Colonic mucosa (tissue), 4 donors: ENCODE measurements around the gene KLHL13. TPM values are rescaled to one million over a fixed set of nuclear protein-coding genes. Genes with fewer than 3 reads are reported as not detected.

Experiments used
- DNase-seq: peaks from one replicate; pipeline ENCODE4 v3.0.0-alpha.2; 2020
- H3K27ac ChIP-seq: fragments of 200-600 bp; one replicate; pipeline ENCODE4 v1.8.0; 2021
- H3K27me3 ChIP-seq: fragments of 200-600 bp; one replicate; pipeline ENCODE4 v1.8.0; 2021
- H3K36me3 ChIP-seq: fragments of 200-600 bp; one replicate; pipeline ENCODE4 v1.8.0; 2021
- H3K4me1 ChIP-seq: fragments of 200-600 bp; one replicate; pipeline ENCODE4 v1.8.0; 2021; ENCODE audit warnings: mild to moderate bottlenecking
- H3K4me3 ChIP-seq: fragments of 200-600 bp; one replicate; pipeline ENCODE4 v1.8.0; 2021
- H3K9ac ChIP-seq, 2 donors: one replicate each; pipeline ENCODE4 v1.7.0; 2013; ENCODE audit warnings: control low read depth in 2 of 2, low read depth in 2 of 2, low read length in 2 of 2
- H3K9me3 ChIP-seq: fragments of 200-600 bp; one replicate; pipeline ENCODE4 v1.8.0; 2021
- intact Hi-C: fragments of 100-400 bp; cut with DNase I; formaldehyde crosslinking; loops from one replicate; pipeline ENCODE4 v1.14.1; 2022
- total RNA-seq, 2 donors: library from RNA; stranded (reverse); fragmentation: NEBNext Ultra II Directional in 1 of 2; extraction: Animal tissue kit (Norgen Biotek cat#: 25700) in 1 of 2; gene quantifications; one replicate each; pipeline ENCODE4 v1.2.1, GENCODE V29; 2021
- TF ChIP-seq, protein P1 (sequence below): fragments of 200-600 bp; IDR thresholded peaks from one replicate; pipeline ENCODE4 v1.8.0; 2022; ENCODE audit warnings: antibody characterized with exemption, mild to moderate bottlenecking
- donor health status: healthy.
- donor health status: DM: no; HTN: no; CAD: no.
- donor health status: DM: no; HTN: no; CAD: no.

KLHL13 gene
- total RNA-seq, 2 donors from 2014 or later, result 2.7 to 3.0 TPM

DNA sequence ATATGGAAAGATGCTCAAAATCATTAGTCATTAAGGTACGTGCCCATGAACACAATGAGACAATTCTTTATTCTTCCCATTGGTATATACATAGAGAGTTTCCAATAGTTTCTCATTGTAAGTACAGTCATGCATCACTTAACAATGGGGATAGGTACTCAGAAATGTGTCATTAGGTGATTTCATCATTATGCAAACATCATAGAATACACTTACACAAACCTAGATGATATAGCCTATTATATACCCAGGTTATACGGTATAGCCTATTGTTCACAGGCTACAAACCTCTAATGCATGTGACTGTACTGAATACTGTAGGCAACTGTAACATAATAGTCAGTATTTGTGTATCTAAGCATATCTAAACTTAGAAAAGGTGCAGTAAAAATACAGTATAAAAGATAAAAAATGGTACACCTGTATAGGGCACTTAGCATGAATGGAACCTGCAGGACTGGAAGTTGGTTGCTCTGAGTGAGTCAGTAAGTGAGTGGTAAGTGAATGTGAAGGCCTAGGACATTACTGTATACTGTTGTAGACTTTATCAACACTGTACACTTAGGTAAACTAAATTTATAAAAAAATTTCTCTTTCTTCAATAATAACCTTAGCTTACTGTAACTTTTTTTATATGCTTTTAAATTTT, 49.6 kb downstream of the KLHL13 start:
- DNase-seq, result no peak
- intact Hi-C loops, result no loop called here
- TF ChIP-seq, protein P1, sequence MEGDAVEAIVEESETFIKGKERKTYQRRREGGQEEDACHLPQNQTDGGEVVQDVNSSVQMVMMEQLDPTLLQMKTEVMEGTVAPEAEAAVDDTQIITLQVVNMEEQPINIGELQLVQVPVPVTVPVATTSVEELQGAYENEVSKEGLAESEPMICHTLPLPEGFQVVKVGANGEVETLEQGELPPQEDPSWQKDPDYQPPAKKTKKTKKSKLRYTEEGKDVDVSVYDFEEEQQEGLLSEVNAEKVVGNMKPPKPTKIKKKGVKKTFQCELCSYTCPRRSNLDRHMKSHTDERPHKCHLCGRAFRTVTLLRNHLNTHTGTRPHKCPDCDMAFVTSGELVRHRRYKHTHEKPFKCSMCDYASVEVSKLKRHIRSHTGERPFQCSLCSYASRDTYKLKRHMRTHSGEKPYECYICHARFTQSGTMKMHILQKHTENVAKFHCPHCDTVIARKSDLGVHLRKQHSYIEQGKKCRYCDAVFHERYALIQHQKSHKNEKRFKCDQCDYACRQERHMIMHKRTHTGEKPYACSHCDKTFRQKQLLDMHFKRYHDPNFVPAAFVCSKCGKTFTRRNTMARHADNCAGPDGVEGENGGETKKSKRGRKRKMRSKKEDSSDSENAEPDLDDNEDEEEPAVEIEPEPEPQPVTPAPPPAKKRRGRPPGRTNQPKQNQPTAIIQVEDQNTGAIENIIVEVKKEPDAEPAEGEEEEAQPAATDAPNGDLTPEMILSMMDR, result no peak
- Histone ChIP-seq H3K36me3 (no peaks in the 10 kb centered on the region), H3K4me3 (no peak overlapping the region), H3K4me1 (no peaks in the 10 kb centered on the region), H3K9ac (no peak overlapping the region), H3K27me3 (no peaks in the 10 kb centered on the region), H3K9me3 (no peaks in the 10 kb centered on the region), H3K27ac (no peak overlapping the region)

DNA sequence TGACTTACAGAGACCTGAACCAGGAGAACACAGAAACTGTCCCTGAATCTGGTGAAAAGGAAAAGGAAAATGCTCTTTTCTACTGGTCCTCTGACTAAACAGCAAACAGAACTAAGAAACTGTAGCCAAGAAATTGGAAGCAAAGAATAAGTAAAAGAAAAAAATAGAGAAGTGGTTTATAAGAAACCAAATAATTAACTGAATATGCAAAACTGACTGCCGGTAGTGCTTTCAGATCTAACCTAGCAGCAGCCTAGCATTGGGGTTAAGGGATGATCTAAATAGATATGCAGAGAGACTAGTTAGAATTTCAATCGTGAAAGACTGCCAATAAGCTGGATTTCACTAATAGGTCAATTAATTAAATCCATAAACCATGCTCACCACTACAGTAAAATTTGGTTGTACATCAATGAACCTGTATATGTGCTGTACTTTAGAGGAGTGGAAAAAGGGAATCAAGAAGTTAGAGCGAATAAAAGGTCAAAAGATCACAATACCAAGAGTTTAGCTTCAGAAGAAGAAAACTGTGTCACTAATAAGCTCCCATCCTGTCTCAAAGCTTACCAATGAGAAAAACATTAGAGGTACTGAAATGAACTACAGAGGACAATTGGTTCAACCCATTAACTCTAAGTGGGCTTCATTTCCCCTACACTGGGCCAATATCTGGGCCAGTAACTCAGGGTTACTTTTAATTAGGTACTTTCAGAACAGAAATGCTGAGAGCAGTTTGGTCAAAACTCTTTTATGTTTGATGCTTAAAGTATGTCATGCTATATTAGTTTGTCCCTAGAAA, 53.6 kb downstream of the KLHL13 start:
- intact Hi-C loops, result no loop called here
- H3K4me3 ChIP-seq, result no peak overlapping the region
- H3K27ac ChIP-seq, result no peak overlapping the region
- TF ChIP-seq, protein P1, result no peak
- H3K27me3 ChIP-seq, result no peaks in the 10 kb centered on the region
- no peak overlapping the region for H3K9ac ChIP-seq
- no peaks in the 10 kb centered on the region for H3K9me3 ChIP-seq
- no peaks in the 10 kb centered on the region for H3K4me1 ChIP-seq
- no peaks in the 10 kb centered on the region for H3K36me3 ChIP-seq
- no peak for DNase-seq

DNA sequence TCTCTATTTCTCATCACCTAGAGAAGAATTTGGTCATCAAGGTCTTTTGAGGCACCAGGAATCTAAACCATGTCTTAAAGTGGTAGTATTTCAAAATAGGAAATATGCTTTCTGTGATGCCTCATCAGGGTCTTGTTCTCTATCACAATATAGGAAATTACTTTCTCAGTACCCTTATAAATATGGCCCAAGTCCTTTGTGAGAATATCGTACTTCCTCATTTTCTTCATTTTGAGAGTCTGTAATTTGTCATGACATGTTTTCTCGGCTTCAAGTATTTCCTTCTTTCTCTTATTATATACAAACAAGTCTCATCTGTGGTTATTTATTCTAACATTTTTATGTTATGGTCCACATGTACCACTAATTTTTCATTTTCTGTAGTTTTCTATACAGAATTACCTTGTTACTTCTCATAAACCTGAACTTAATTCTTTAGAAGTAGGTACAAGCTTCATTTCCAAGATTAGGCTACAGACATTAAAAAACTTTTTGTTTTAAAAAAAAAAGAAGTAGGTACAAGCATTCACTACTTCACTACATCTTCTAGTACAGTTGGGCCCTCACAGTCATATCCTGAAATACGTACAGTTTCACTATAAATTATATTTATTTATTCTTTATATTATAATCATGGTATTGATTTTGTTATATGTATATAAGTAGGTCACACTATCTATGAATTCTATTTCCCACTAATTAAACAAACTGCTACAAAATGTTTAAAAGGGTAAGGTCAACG, 54.4 kb downstream of the KLHL13 start:
- TF ChIP-seq, protein P1, result no peak
- H3K4me1 ChIP-seq, result no peaks in the 10 kb centered on the region
- intact Hi-C loops, result no loop called here

DNA sequence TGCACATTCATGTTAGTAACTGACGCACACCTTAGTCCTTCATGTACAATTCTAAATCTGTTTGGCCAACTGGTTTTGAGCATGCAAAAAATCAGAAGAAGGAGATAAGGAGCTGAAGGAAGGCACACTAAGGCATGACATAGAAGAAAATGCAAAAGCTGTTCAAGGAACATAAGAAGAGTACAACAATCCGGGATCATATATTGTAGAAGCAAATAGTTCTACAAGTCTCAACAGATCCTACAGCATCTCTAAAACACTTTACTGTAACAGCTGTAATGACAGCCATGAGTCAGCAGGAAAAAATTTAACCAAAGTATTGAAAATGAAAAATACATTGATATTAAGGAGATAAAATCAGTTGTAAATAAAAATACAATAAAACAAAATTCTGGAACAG, 57.7 kb downstream of the KLHL13 start:
- Histone ChIP-seq H3K4me1 (no peaks in the 10 kb centered on the region), H3K36me3 (no peaks in the 10 kb centered on the region), H3K4me3 (no peak overlapping the region), H3K27ac (no peak overlapping the region), H3K27me3 (no peaks in the 10 kb centered on the region), H3K9me3 (no peaks in the 10 kb centered on the region), H3K9ac (no peak overlapping the region)
- TF ChIP-seq, protein P1, result no peak
- intact Hi-C loops, result no loop called here
- no peak for DNase-seq

More for the DNA sequence above, 54.4 kb downstream of the KLHL13 start:
- H3K36me3 ChIP-seq, result no peaks in the 10 kb centered on the region
- H3K27ac ChIP-seq, result no peak overlapping the region
- no peak overlapping the region for H3K9ac ChIP-seq
- H3K4me3 ChIP-seq, result no peak overlapping the region
- no peaks in the 10 kb centered on the region for H3K9me3 ChIP-seq
- DNase-seq, result no peak
- no peaks in the 10 kb centered on the region for H3K27me3 ChIP-seq

DNA sequence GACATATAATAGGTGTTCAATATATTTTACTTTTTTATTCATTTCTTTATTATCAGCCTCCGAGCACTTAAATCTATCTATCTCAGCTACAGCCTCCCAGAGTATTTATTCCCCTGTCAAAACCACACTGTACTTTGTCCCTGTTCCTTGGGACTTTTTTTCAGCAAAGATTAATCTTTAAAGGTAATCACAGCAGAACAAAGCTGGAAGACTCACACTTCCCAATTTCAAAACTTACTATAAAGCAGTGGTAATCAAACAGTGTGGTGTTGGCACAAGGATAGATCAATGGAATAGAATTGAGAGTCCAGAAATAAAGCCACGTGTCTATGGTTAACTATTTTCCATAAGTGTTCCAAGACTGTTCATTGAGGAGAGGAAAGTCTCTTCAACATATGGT, 59.7 kb downstream of the KLHL13 start:
- Histone ChIP-seq H3K36me3 (no peaks in the 10 kb centered on the region), H3K4me1 (no peaks in the 10 kb centered on the region), H3K27me3 (no peaks in the 10 kb centered on the region), H3K9me3 (no peaks in the 10 kb centered on the region), H3K4me3 (no peak overlapping the region), H3K9ac (no peak overlapping the region), H3K27ac (no peak overlapping the region)
- intact Hi-C loops, result no loop called here
- no peak for DNase-seq
- TF ChIP-seq, protein P1, result no peak
